WERI-Rb-1 (cell line): ENCODE measurements around the gene PTGDR.

Source experiments
- DNase-seq: peaks from one replicate; pipeline ENCODE4 v3.0.0-alpha.2; 2020
- H3K27ac ChIP-seq: fragments of 250-450 bp; sonication (Bioruptor Pico); 2 replicates; pipeline ENCODE4 v1.5.1; 2020; ENCODE audit warnings: mild to moderate bottlenecking, moderate library complexity
- H3K27me3 ChIP-seq: fragments of 250-450 bp; sonication (Bioruptor Pico); 2 replicates; pipeline ENCODE4 v1.5.1; 2021; ENCODE audit warnings: mild to moderate bottlenecking, low read depth, moderate library complexity; ENCODE audit not compliant: insufficient read depth, severe bottlenecking
- H3K36me3 ChIP-seq: fragments of 250-450 bp; sonication (Bioruptor Pico); 2 replicates; pipeline ENCODE4 v1.5.1; 2020; ENCODE audit warnings: mild to moderate bottlenecking, moderate library complexity
- H3K4me3 ChIP-seq: 2 replicates; pipeline ENCODE4 v1.5.1; 2011; ENCODE audit warnings: low read depth, mild to moderate bottlenecking, control low read depth, low read length
- H3K9me3 ChIP-seq: fragments of 250-450 bp; sonication (Bioruptor Pico); 2 replicates; pipeline ENCODE4 v1.5.1; 2021; ENCODE audit warnings: mild to moderate bottlenecking, moderate library complexity; ENCODE audit not compliant: severe bottlenecking
- TF ChIP-seq, protein P1 (sequence below): IDR thresholded peaks from 2 replicates; pipeline ENCODE4 v1.5.1; 2011; ENCODE audit warnings: low read depth, mild to moderate bottlenecking, control low read depth, inconsistent platforms, low read length

Gene PTGDR, protein sequence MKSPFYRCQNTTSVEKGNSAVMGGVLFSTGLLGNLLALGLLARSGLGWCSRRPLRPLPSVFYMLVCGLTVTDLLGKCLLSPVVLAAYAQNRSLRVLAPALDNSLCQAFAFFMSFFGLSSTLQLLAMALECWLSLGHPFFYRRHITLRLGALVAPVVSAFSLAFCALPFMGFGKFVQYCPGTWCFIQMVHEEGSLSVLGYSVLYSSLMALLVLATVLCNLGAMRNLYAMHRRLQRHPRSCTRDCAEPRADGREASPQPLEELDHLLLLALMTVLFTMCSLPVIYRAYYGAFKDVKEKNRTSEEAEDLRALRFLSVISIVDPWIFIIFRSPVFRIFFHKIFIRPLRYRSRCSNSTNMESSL

DNA sequence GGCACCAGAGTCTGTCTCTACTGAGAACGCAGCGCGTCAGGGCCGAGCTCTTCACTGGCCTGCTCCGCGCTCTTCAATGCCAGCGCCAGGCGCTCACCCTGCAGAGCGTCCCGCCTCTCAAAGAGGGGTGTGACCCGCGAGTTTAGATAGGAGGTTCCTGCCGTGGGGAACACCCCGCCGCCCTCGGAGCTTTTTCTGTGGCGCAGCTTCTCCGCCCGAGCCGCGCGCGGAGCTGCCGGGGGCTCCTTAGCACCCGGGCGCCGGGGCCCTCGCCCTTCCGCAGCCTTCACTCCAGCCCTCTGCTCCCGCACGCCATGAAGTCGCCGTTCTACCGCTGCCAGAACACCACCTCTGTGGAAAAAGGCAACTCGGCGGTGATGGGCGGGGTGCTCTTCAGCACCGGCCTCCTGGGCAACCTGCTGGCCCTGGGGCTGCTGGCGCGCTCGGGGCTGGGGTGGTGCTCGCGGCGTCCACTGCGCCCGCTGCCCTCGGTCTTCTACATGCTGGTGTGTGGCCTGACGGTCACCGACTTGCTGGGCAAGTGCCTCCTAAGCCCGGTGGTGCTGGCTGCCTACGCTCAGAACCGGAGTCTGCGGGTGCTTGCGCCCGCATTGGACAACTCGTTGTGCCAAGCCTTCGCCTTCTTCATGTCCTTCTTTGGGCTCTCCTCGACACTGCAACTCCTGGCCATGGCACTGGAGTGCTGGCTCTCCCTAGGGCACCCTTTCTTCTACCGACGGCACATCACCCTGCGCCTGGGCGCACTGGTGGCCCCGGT is at the start of gene PTGDR:
Gene PTGDR, plus strand, starts transcription at position 198 of the 778 bp plus-strand sequence. Its CDS starts 117 bp downstream, at position 315.
- Histone ChIP-seq H3K27me3 (peaks cover 14% of the 10 kb centered on the region), H3K27ac (no peak within 1 kb of the TSS), H3K4me3 (peak within 1 kb of the TSS; percentile 23), H3K9me3 (peaks cover 8% of the 10 kb centered on the region), H3K36me3 (no peaks in the 10 kb centered on the region)
- no peak for DNase-seq
- TF ChIP-seq, protein P1, sequence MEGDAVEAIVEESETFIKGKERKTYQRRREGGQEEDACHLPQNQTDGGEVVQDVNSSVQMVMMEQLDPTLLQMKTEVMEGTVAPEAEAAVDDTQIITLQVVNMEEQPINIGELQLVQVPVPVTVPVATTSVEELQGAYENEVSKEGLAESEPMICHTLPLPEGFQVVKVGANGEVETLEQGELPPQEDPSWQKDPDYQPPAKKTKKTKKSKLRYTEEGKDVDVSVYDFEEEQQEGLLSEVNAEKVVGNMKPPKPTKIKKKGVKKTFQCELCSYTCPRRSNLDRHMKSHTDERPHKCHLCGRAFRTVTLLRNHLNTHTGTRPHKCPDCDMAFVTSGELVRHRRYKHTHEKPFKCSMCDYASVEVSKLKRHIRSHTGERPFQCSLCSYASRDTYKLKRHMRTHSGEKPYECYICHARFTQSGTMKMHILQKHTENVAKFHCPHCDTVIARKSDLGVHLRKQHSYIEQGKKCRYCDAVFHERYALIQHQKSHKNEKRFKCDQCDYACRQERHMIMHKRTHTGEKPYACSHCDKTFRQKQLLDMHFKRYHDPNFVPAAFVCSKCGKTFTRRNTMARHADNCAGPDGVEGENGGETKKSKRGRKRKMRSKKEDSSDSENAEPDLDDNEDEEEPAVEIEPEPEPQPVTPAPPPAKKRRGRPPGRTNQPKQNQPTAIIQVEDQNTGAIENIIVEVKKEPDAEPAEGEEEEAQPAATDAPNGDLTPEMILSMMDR, result no peak

DNA sequence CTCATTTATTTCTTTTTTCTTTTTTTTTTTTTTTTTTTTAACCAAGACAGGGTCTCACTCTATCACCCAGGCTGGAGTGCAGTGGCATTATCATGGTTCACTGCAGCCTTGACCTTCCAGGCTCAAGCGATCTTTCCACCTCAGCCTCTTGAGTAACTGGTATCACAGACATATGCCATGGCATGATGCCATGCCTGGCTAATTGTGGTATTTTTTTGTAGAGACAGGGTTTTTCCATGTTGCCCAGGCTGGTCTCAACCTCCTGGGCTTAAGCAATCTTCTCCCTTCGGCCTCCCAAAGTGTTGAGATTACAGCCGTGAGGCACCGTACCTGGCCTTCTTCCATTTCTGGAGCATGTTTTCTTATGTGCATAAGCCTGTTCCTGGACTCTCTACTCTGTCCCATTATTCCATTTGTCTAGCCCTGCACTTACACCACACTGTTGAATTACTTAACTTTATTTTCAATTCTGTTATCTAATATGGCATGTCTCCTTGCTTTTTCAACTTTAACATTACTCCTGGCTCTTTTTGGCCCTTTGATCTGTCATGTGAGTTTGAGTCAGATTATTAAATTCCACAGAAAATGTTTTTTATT is 47.9 kb upstream of the PTGDR start:
- H3K27me3 ChIP-seq, result no peaks in the 10 kb centered on the region
- no peak for DNase-seq
- no peak overlapping the region for H3K4me3 ChIP-seq
- TF ChIP-seq, protein P1, result no peak
- H3K27ac ChIP-seq, result no peak overlapping the region
- no peaks in the 10 kb centered on the region for H3K9me3 ChIP-seq
- H3K36me3 ChIP-seq, result no peaks in the 10 kb centered on the region

DNA sequence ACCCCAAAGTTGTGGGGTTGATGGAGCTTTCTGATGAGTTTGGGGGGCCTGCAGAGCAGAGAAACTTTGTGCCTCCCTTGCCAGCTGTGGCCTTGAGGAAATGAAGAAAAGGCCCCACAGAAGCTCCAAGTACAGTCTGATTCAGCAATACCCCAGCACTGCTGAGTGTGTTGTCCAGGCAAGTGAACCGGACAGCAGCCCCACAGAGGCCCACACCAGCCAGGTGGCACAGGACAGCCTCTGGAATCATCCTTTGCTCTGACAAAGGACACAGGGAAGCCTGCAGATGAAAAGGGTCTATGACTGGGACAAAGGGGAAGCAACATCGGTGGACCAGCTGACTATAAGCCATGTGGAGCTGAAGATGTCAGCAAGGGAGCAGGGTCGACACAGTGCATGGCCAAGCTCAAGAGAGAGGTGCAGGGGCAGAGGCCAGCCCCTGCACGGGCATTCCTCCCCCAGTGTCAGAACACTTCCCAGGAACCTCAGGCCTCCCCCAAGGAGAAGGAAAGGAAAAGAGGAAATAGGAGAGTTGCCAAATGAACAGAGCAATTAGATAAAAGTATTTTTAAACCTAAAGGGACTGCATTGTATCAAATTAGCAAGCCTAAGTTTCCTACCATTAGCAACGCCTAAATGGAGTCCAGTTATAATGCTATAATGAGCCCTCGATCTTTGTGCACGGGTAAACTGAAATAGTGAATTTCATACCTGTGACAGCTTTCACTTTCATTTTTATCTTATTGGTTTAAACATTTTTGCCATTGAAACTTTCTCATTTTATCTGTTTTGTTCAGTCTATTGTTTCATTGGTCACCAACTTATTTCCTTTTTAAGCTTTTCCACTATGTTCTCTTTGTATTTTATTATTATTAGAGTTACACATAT is 46.3 kb upstream of the PTGDR start:
- DNase-seq, result no peak
- no peaks in the 10 kb centered on the region for H3K36me3 ChIP-seq
- H3K27ac ChIP-seq, result no peak overlapping the region
- H3K9me3 ChIP-seq, result no peaks in the 10 kb centered on the region
- TF ChIP-seq, protein P1, result no peak
- no peak overlapping the region for H3K4me3 ChIP-seq
- no peaks in the 10 kb centered on the region for H3K27me3 ChIP-seq

DNA sequence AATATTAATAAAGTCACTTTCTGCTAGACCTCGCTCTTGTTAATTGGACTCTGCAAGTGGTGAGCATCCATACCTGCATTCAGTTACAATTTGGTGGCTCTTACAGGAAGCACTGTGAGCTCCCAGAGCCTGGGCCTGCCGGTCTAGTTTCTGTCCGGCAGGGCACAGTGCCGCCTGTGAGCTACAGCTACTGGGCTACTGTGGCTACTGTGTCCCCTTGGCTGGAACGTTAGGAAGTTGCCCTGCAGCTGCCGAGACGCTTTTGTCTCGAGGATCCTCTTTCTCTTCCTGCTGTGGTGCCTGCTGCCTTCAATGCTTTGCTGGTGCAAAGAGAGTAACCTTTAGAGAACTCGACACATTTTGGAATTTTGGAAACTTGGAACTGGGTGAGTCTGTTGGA is 44.6 kb upstream of the PTGDR start:
- H3K4me3 ChIP-seq, result no peak overlapping the region
- no peak for DNase-seq
- no peaks in the 10 kb centered on the region for H3K9me3 ChIP-seq
- H3K27me3 ChIP-seq, result no peaks in the 10 kb centered on the region
- no peak overlapping the region for H3K27ac ChIP-seq
- TF ChIP-seq, protein P1, result no peak
- no peaks in the 10 kb centered on the region for H3K36me3 ChIP-seq

DNA sequence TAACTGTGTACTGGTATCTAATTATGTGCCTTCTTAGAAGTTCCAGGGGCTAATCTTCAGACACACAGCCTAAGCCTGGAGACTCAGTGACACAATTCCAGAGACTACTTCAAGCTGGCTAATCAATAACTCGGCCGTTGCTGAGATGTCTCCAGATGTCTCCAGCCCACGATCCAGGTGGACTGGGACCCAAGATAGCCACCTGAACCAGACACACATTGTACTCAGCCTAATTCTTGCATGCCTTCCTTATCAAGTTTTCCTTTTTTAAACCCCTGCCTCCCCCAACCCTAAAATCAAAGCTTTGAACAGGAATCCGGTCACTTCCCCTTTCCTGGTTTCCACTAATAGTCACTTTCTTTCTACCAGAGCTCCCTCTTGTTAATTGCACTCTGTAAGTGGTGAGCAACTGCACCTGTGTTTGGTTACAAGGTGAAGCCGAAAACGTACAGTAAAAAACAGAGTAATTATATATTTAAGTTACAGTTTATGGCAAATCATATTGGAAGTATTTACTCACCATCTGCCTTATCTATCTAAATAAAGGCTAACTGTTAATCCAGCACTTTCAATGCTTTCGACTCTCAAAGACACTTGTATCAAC is 39.8 kb upstream of the PTGDR start:
- Histone ChIP-seq H3K27ac (no peak overlapping the region), H3K27me3 (no peaks in the 10 kb centered on the region), H3K4me3 (no peak overlapping the region), H3K36me3 (no peaks in the 10 kb centered on the region), H3K9me3 (no peaks in the 10 kb centered on the region)
- DNase-seq, result no peak
- TF ChIP-seq, protein P1, result no peak
